ENCODE results near the gene DIP2A.

DNA sequence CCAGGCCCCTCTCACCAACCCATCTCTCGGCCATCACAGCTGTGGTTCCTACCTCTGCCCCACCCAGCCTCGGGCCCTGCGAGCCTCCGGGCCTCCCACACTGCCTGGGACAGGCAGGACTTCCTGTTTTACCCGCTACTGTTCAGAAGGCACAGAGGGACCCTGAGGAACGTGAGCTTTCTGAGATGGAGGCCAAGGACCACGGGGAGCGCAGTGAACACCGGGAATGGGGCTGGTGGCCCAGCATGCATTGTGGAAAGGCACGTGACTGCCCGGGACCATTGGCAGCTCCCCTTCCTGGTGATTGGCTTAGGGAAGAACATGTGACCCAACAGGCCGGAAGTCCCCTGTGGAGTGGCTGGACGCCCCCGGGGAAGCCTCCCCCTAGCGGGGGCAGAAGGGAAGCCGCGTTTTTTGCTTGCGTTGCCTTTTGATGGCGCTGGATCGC, 139.2 kb downstream of the DIP2A start:
- no peak for TF ChIP-seq CTCF (IDR thresholded peaks at IDR 0.05)
- no peak for TF ChIP-seq POLR2A (IDR thresholded peaks at IDR 0.05)
- no peak for TF ChIP-seq POLR2AphosphoS5 (IDR thresholded peaks at IDR 0.05)
